Fibroblast of the aortic adventitia (primary cell): ENCODE results near the gene CDNF. TPM values are rescaled to one million over a fixed set of nuclear protein-coding genes. Genes with fewer than 3 reads are reported as not detected.

Experiments
- total RNA-seq: library from RNA; depleted of rRNA; stranded (reverse); fragments of >200 nt; gene quantifications from 2 replicates; pipeline ENCODE4 v1.2.3, GENCODE V29; 2012; ENCODE audit warnings: low replicate concordance

CDNF gene
- total RNA-seq, 1 donor = 1.2 TPM

Other genes starting within 250 kb of the CDNF start
- 4.8 and 22.7 TPM in 2 replicates for gene FAM107B, start 63.1 kb downstream of the CDNF start, total RNA-seq
- 13.7 and 19.7 TPM in 2 replicates for gene HSPA14, start 269 bp upstream of the CDNF start, total RNA-seq
- 7.7 and 18.5 TPM in 2 replicates for gene MSANTD7, start 269 bp upstream of the CDNF start, total RNA-seq
- gene SUV39H2, start 40.8 kb upstream of the CDNF start, total RNA-seq = 6.5 and 26.8 TPM in 2 replicates
- gene DCLRE1C, start 116.1 kb upstream of the CDNF start, total RNA-seq = 8.9 and 17.7 TPM in 2 replicates
- gene MEIG1, start 121.4 kb upstream of the CDNF start, total RNA-seq = not detected in 2 replicates
- not detected in 2 replicates for gene OLAH, start 205.9 kb upstream of the CDNF start, total RNA-seq